NCI-H1694 (cell line): ENCODE measurements around the gene LRCH3.

Experiments
- DNase-seq: peaks from one replicate; lab custom pipeline; 2025; lab: John Stamatoyannopoulos, UW

Gene LRCH3

DNA sequence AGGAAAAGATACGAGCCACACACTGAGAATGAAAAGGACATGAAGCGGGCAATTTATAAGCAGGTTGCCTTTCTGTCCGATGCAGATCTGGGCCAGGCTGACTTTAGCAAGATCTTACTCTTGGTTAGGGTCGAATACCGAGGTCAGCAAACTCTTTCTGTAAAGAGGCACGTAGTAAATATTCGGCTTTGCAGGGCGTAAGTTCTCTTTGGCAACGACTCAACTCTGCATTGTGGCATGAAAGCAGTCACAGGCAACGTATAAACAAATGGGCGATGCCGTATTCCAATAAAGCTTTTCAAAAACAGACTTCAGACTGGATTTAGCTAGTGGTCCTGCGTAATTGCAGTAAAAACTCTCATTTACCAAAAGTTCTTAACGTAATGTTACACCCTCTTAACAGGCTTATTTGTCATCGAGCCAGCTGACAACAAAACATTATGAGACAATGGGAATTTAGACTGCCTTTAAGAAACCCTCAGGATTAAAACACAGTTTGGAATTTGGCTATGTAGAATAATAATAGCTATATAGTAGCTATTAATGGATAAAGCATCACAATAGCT is 145.8 kb downstream of the LRCH3 start:
- DNase-seq, result no peak
